ENCODE results near the gene CX3CR1.

DNA sequence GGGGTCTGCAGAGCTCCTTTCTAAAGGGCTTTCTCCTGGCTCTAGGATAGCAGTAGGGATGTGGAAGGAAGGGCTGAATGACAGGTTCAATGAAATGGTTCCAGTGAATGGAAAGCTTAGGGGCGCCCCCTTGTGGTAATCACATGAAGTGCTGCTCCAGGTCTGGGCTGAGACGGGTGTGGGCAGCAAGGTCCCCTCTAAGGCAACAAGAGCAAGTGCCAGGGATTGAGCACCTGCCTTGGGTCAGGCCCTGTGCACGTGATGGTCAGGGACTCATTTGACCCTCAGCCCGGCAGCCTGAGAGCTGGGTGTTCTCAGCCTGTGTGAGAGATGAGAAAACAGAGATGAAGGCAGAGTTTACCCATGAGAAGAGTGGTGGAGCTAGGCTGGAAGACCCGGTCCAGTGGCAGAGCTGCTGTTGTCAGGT, 12.1 kb upstream of the CX3CR1 start:
- TF ChIP-seq EZH2phosphoT487 (IDR thresholded peaks at IDR 0.05; ENCODE audit: insufficient read depth, low read depth), result no peak
- no peak for TF ChIP-seq EZH2 (IDR thresholded peaks at IDR 0.05; ENCODE audit: insufficient read depth, poor library complexity, severe bottlenecking)

All from GM23248 (cell line).